Measurements from ENCODE around the gene SLC15A5.

The SLC15A5 gene

GRCh38 chr12:16168078-16168477 is 109.4 kb downstream of the SLC15A5 start:
- DNase-seq, result no peak

DNA sequence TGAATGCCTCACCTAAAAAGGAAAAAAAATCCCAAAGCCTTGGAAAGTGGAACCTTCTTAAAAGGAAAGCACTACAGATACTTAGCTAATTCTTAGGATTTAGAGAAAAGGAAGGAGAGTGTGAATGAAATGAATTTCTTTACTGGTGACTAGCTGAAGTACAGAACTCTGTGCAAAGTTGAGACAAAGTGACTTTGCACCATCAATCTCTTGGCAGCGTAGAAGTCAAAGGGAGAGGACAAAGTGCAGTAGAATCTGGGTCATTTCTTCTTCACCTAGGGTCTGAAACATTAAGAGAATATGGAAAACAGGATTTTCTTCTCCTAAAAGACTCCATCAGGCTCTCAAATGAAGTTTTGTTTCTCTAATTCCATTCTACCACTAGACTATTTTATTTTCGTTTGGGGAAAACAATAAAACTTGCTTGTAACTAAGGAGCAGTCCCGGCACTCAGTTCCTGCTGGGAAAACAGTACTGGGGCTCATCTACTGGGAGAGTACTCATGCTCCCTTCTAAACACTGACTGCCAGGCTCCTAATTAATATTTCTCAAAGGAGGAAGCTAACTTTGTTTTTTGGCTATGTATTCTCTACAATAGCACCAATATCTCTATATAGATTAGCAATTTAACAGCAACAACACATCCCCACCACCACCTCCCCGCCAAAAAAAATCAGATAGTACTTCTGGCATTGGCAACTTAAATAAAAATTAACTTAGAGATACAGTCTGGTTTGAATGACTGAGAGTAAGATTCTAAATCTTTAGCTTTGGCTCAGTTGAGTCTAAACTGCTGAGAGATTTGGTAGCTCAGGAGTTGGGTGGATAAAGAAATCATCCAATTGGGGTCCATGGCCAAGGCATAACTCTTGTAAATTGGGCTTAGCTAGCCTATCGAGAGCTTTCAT is 110.7 kb downstream of the SLC15A5 start:
- DNase-seq, result no peak

DNA sequence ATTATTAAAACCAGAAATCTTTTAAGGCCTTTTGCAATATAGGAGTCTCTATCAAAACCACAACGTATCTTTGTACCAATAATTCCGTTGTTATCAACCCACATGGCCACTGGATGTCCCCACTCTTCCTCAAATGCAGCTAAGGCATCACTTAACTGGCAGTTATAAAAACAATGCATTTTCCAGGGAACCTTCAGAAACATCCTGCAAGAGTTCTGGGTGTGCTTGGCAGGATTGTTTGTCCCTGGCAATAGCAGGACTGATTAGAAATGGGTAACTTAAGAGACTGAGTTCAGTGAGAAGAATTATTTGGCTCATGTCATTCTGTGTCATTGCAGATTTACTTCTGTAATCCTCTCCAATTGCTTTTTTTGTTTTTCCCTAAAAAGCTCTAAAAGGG is 112.0 kb downstream of the SLC15A5 start:
- peak; percentile 56 for DNase-seq

DNA sequence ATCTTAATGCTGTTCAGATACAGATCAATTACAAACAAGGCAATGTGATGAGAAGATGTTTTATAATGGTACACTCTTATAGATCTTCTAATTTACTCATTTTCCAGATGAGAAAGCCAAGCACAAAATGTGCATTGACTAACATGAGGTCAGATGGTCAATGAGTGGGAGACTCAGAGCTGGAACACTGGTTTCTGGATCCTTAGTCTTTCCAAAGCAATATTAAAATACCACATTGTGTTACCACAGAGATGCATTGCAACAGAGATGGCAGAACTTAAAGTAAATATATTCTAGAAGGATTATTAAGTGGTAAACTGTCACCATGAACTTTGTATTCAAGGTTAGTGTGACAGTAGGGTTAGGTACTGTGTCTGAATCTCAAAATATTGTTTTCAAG is 113.6 kb downstream of the SLC15A5 start:
- no peak for DNase-seq

GRCh38 chr12:16163146-16163545 is 114.3 kb downstream of the SLC15A5 start:
- DNase-seq, result no peak

DNA sequence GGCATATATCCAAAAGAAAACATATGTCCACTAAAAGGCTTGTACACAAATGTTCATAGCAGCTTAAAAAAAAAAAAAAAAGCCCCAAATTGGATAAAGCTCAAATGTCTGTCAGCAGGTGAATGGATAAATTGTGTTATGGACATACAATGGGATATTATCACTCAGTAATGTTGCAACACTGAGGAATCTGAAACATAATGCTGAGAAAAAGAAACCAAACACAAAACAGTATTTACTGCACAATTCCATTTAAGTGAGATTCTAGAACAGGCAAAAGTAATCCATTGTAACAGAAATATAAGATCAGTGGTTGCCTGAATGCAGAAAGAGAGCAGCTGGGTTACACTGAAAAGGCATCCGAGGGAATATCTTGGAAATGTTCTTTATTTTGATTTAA is 117.9 kb downstream of the SLC15A5 start:
- DNase-seq, result no peak

DNA sequence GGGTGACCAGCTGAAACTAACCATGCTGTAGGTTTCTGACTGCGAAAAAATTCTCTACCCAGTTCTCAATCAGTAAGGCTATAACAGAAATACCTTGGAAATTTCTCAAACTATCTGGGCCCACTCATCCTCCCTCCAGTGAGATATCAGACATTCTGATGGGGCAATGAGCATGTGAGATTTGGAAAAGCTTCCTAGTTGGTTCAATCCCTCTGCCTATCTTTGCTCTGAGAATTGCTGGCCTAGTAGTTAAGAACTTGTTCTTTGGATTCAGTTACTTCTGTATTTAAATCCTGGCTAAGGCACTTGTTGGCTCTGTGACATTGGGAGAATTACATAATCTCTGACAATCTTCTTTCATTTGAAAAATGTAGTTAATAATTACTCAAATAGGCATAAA is 119.4 kb downstream of the SLC15A5 start:
- no peak for DNase-seq

DNA sequence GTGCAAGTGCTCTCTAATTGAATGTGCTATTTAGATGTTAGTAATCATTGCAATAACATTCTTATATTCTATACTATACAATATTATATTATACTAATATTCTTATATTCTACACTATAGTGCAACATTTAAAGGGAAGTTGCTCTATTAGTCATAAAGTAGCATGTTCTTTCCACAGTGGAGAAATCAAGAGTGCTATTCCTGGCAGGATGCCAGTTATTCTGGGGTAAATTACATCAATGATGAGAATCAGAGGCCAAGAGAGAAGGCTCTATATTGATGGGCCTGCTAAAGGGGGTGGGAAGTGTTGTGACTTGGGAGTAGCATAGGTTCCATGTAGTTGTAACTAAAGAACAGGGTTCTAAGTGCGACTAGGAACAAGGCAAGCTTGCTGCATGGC is 121.5 kb downstream of the SLC15A5 start:
- no peak for DNase-seq

DNA sequence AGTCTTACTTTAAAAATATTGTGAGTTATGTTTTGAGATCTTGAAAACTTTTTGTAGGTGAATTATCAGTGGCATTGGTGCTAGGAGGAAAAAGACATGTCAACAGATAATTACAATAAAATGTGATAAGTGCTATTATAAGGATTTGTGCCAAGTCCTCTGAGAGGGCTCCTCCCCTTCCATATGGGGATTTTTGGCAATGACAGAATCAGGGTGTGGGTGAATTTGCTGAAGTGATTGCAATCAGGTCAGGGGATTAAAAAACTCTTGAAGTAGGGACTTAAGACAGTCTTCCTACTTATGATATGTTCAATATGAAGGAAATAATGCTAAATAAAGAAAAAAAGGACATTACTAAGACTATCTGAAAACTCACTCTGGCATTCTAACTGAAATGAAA is 122.5 kb downstream of the SLC15A5 start:
- no peak for DNase-seq

DNA sequence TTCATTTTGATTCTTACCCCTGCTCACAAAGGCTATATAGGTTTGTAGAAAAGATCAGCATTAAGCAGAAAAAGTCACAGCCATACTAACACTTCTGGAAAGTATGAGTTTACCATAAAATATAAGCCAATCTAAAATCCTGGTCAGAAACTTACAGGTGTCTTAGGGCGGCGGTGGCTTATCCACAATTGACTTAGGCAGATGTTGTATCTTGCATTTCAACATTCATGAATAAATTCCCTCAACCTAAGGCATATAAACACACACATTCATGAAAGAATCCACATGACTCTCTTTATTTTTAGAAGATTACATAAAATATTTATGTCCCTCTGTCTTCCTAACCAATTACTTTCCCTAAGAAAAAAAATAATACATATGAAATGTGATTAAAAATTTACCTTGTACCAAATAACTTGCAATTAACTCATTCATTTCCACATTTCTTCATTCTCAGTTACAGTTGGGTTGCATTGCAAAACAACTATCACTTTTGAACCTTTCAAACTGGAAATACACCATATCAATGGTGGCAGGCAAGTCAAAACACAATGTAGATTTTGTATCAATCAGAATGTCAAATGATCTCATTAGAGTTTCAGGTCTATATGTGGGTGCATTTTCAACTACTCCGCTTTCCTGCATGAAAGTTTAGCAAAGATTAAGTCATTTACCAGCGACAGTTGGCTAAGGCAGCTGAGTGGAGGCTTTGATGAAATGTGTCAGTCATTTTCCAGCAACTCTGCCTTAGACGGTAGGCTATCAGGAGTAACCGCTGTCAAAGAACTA is 124.4 kb downstream of the SLC15A5 start:
- no peak for DNase-seq

DNA sequence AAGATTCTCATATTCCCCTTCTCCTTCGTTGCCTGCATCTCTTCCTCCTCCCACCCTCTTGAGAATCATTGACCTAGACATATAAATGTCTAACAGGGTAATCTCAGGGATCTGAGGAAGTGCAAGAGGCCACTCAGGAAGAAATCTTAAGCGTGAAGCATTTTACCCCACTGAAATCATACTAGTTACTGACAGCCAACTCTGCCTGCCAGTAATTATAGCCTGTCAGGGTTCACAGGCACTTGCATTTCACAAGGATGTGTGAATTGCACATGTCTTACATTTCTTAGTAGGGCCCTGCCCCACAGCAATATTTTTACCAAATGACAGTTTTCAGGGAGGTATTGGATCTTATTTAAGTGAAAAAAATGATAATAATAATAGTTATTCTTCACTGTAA is 127.2 kb downstream of the SLC15A5 start:
- DNase-seq, result no peak

GRCh38 chr12:16148938-16149337 is 128.5 kb downstream of the SLC15A5 start:
- no peak for DNase-seq

All from NCI-H774 (cell line).